GM12892 (cell line): Measurements from ENCODE around the gene BORCS6.
"Not testable (repeated sequence)": the region's sequence is repeated elsewhere in the genome, so short reads cannot be mapped to it uniquely, and the experiment has no call there.

Source experiments
- DNase-seq: peaks from one replicate; pipeline ENCODE4 v3.0.0; 2011; ENCODE audit not compliant: insufficient read length
- FAIRE-seq: peaks from 2 replicates; lab custom pipeline; 2011; peaks lifted over from hg19 to GRCh38; lab: Jason Lieb, UNC
- POLR2A ChIP-seq: IDR thresholded peaks from 2 replicates; pipeline ENCODE4 v1.6.1; 2011; ENCODE audit warnings: low read depth, low read length, control low read depth
- POLR2AphosphoS5 ChIP-seq: IDR thresholded peaks from 2 replicates; pipeline ENCODE4 v1.6.1; 2011; ENCODE audit warnings: low read depth, low read length, control low read depth
- TAF1 ChIP-seq: IDR thresholded peaks from 2 replicates; pipeline ENCODE4 v1.6.1; 2011; ENCODE audit warnings: low read depth, mild to moderate bottlenecking, control low read depth, low read length, borderline replicate concordance

Gene BORCS6

GRCh38 chr17:8186446-8186786 is 3.6 kb downstream of the BORCS6 start:
- FAIRE-seq (no peak), DNase-seq (no peak)
- TF ChIP-seq TAF1 (0 out of 2 replicates have a peak, but pooled peaks have one; percentile 21), POLR2A (no peak; the same call in 1 of the 2 replicates)

- TF ChIP-seq POLR2AphosphoS5 (no peak), POLR2A (peak; percentile 62; the same call in 1 of the 2 replicates)
- DNase-seq (no peak), FAIRE-seq (no peak)
Measured at GRCh38 chr17:8185582-8186445, 4.2 kb downstream of the BORCS6 start.

GRCh38 chr17:8176998-8177731 is 12.8 kb downstream of the BORCS6 start:
- FAIRE-seq (no peak), DNase-seq (no peak)
- TF ChIP-seq POLR2AphosphoS5, result no peak
- TF ChIP-seq TAF1, result no peak
- TF ChIP-seq POLR2A, result no peak

GRCh38 chr17:8176197-8176940 is 13.6 kb downstream of the BORCS6 start, which contains the start of gene TMEM107:
TMEM107 (minus strand) TSS chr17:8176380; CDS start chr17:8176286, 94 bp downstream.
- DNase-seq, result peak; percentile 89
- TF ChIP-seq POLR2A (peak; percentile 57; the same call in 1 of the 2 replicates), POLR2AphosphoS5 (peak; percentile 41; the same call in 1 of the 2 replicates), TAF1 (no peak)

GRCh38 chr17:8175795-8176196 is 14.2 kb downstream of the BORCS6 start:
- TF ChIP-seq POLR2A, result no peak
- FAIRE-seq, result no peak
- DNase-seq, result no peak

More at GRCh38 chr17:8176197-8176940, 13.6 kb downstream of the BORCS6 start, which contains the start of gene TMEM107:
- FAIRE-seq, result peak; percentile 87

GRCh38 chr17:8173871-8174322 is 16.1 kb downstream of the BORCS6 start:
- no peak for FAIRE-seq
- TF ChIP-seq POLR2AphosphoS5 (no peak), TAF1 (no peak), POLR2A (no peak)
- no peak for DNase-seq

GRCh38 chr17:8173056-8173870 is 16.7 kb downstream of the BORCS6 start:
- TF ChIP-seq TAF1, result peak; percentile 56; the same call in 1 of the 2 replicates
- TF ChIP-seq POLR2AphosphoS5, result peak; percentile 100
- TF ChIP-seq POLR2A, result peak; percentile 100
- DNase-seq (no peak), FAIRE-seq (peak; percentile 86)

- FAIRE-seq, DNase-seq: not testable (repeated sequence)
Measured at GRCh38 chr17:8170186-8170585, 19.8 kb downstream of the BORCS6 start.

- FAIRE-seq, result no peak
- TF ChIP-seq POLR2A, result no peak
- no peak for TF ChIP-seq TAF1
- TF ChIP-seq POLR2AphosphoS5, result no peak
- no peak for DNase-seq
Measured at GRCh38 chr17:8167526-8167925, 22.5 kb downstream of the BORCS6 start.

GRCh38 chr17:8166731-8167130 is 23.2 kb downstream of the BORCS6 start:
- FAIRE-seq (no peak), DNase-seq (no peak)
- TF ChIP-seq TAF1 (no peak), POLR2A (no peak), POLR2AphosphoS5 (no peak)

- no peak for DNase-seq
- FAIRE-seq, result no peak
Measured at GRCh38 chr17:8164815-8165131, 25.2 kb downstream of the BORCS6 start.

More at GRCh38 chr17:8164815-8165131, 25.2 kb downstream of the BORCS6 start:
- TF ChIP-seq TAF1 (no peak), POLR2A (no peak), POLR2AphosphoS5 (no peak)
